NCI-H460 (cell line): ENCODE measurements around the gene CD244. TPM values are rescaled to one million over a fixed set of nuclear protein-coding genes. Genes with fewer than 3 reads are reported as not detected.
"Not testable (repeated sequence)": the region's sequence is repeated elsewhere in the genome, so short reads cannot be mapped to it uniquely, and the experiment has no call there.

ENCODE experiments used
- DNase-seq: peaks from one replicate; pipeline ENCODE4 v3.0.0-alpha.2; 2016; ENCODE audit warnings: low read depth; ENCODE audit errors: extremely low read depth
- total RNA-seq: library from RNA; depleted of rRNA; stranded (reverse); fragments of >200 nt; shearing (Covaris generic); gene quantifications from 2 replicates; pipeline ENCODE4 v1.2.3, GENCODE V29; 2014

The CD244 gene
- total RNA-seq, 1 experiment from 2014 or later: not detected

- DNase-seq: no peak
These were observed 17.5 kb upstream of the CD244 start for GRCh38 chr1:160880216-160880615.

GRCh38 chr1:160879056-160879455 is 16.4 kb upstream of the CD244 start:
- DNase-seq: no peak

GRCh38 chr1:160877221-160877620 is 14.5 kb upstream of the CD244 start:
- DNase-seq: no peak

DNA sequence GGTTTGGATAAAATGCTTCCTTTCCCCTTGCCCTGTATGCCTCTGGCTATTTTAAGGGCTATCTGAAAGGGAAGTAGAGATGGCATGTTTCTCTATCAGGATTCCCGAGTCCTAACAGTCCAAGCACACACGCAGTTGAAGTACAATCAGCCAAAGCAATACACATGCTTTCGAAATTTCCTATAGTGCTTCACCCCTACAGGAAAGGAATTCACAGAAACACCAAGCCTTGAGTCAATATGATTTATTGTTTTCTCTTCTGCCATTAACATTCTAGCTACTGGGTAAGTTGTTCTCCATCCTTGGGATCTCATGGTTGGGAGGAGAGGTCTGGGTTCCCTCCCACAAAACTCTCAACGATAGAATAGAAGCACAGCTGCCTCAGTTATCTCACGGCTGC is 13.6 kb upstream of the CD244 start:
- DNase-seq: no peak

DNA sequence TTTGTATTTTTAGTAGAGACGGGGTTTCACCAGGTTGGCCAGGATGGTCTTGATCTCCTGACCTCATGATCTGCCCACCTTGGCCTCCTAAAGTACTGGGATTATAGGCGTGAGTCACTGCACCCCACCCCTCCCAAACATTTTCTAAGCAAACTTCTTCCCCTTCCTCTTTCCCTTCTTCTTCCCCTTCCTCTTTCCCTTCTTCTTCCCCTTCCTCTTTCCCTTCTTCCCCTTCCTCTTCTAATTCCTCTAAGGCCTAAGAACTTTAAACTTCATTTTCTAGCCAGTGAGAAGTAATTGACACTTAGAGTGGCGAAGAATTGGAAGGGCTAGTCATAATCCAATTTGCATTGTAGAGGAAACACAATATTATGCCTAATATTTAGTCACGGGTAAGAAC is 12.9 kb upstream of the CD244 start:
- DNase-seq: not testable (repeated sequence)

GRCh38 chr1:160874935-160875334 is 12.2 kb upstream of the CD244 start:
- DNase-seq: no peak

- no peak for DNase-seq
These were observed 5.5 kb upstream of the CD244 start for GRCh38 chr1:160868141-160868540.

- DNase-seq: not testable (repeated sequence)
These were observed 5.0 kb upstream of the CD244 start for GRCh38 chr1:160867651-160868050.

DNA sequence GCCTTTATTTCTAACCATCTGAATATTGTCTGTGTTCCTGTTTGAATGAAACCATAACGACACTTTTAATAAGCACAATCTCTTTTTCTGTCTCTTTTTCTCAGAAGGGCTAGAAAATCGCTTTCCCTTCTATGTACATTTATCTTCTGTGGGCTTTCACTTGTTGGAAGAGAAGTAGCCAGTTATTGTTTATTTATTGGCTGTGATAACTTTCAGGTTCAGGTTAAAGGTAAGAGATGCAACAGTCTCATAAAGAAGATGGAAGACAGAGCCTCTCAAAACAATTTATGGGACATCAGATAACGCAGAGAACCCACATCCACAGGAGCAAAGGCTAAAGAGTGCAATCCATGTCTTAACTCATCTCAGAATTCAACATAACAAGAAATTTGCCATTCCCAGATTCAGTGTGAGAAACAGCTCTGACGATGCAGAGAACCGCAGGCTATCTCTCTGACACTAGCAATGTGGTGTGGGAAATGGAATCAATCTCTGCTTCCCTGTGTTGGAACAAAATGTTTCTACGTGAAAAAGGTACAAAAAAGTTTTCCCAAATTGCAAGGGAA is 4.1 kb upstream of the CD244 start:
- DNase-seq: no peak

- no peak for DNase-seq
These were observed 3.5 kb upstream of the CD244 start for GRCh38 chr1:160866001-160866694.

DNA sequence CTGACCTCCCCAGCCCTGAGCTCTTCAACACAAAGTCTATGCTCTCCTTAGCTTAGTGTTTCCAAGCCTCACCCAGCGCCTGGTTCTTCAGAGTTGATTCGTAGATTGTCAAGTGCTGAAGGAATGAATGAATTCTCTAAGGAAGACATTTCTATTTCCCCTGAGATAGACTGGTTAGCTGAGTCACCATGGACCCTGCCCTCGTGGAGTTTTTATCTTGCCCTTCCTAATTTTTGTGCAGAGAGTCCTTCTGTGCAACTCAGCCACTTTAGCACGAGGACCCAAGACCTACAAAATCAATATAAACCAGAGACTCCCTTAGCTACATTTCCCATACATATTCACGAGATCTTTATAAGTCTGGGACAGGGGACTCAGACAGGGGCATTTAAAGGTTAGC is 2.6 kb upstream of the CD244 start:
- no peak for DNase-seq

GRCh38 chr1:160864173-160864572 is 1.5 kb upstream of the CD244 start:
- DNase-seq: no peak

DNA sequence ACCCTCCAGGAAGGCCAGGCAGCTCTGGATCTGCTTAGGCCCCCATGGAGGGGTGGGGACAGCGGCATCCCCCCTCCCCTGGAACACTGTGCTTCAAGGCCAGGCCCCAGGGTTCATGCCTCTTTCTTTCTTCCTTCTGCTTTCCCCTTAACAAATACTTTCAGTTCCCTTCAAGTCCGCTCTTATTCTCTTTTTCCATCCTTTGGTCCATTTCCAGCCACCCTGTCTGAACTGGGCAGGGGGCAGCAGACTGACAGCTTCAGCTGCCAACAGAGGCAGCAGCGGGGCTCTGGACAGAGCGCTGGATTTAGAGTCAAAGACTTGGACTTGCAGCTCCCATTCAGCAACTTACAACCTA is 1.1 kb upstream of the CD244 start:
- no peak for DNase-seq

DNA sequence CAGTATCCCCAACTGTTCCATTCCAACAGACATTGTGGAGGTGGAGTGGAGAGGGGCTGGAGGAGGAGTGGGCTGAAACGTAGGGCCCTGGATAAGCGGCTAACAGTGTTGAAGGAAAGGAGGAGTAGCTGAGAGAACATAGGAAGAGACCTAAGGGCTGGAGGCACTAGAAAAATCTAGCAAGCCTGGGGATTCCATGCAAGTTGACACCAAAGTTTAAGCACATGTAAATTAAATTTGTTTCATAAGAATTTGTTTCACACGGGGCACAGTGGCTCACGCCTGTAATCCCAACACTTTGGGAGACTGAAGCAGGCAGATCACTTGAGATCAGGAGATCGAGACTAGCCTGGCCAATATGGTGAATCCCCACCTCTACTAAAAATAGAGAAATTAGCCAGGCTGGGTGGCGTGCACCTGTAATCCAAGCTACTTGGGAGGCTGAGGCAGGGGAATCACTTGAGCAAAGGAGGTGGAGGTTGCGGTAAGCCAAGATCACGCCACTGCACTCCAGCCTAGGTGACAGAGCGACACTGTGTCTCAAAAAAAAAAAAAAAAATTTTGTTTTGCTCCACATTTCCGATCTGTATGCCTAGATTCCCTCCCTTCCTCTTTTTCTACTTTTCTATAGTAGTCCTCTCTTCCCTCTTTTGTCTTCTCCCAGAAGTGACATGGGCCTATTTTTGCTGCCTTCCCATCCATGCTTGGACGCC is 530 bp upstream of the CD244 start:
- DNase-seq: no peak

- no peak for DNase-seq
These were observed 1.7 kb downstream of the CD244 start for GRCh38 chr1:160860840-160861505.

GRCh38 chr1:160859166-160859565 is 3.5 kb downstream of the CD244 start:
- no peak for DNase-seq

- no peak for DNase-seq
These were observed 4.2 kb downstream of the CD244 start for GRCh38 chr1:160858507-160858906.

- no peak for DNase-seq
These were observed 4.6 kb downstream of the CD244 start for GRCh38 chr1:160858097-160858496.

DNA sequence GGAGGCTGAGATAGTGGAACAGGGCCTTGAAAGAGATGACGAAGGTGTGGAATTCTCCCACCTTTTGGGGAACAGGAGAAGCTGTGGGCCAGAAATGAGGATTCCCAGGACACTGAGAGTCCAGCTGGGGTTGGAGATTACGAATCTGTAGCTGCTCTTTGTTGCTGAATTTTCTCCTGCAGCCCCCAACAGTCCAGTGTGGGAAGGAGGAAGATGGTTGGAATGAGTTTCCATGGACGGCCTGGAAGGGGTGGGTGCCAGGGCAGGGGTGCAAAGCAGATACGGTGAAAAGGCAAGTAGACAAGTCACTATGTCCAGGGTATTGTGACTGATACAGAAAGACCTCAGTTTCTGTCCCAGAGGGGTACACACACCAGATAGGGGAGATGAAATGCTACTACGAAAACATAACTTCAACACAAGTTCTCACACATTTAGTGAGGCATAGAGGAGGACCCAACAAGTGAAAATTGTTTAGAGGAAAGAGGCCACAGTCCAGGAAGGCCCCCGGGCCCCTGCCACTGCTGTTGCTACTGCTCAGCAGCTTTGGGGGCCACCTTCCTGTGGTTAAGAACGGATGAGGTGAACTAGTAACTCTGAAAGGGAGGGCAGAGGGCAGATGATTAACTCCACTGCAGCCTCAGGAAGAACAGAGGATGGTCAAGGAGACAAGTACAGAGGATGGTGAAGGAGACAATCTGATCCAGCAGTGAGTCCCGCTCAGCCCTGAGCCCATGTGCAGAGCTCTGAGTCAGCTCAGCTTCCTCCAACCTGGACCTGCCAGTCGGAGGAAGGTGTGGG is 7.3 kb downstream of the CD244 start:
- DNase-seq: no peak

DNA sequence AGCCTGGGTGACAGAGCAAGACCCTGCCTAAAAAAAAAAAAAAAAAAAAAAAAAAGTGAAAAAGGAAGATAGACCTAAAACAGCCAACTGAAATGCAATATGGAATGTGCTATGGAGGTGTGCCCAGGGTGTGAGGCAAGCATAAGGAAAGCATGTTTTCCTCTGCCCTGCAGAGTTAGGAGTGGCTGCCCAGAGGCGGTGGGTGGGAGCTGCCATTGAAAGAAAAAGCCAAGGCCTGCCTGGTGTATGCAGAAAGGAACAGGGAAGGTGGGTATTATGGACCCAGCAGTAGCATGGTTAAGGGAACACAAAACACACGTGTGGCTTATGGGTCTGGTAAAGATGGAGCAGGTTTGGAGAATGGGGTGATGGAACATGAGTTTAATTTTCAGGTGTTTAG is 8.9 kb downstream of the CD244 start:
- DNase-seq: no peak

- DNase-seq: no peak
These were observed 9.7 kb downstream of the CD244 start for GRCh38 chr1:160853014-160853413.
